Hematopoietic multipotent progenitor cell treated with erythropoietin and hydrocortisone succinate and interleukin-3 and kit ligand, for 4 days (in vitro differentiated cells): ENCODE results near the gene PHLDB1.
"Not testable (repeated sequence)": the region's sequence is repeated elsewhere in the genome, so short reads cannot be mapped to it uniquely, and the experiment has no call there.

Experiments used
- DNase-seq: peaks from one replicate; pipeline ENCODE4 v3.0.0-alpha.2; 2015

Gene PHLDB1

GRCh38 chr11:118607401-118608359, at the start of gene PHLDB1:
PHLDB1 (plus strand) TSS chr11:118607615; CDS start chr11:118613837, 6,222 bp downstream.
- DNase-seq, result peak; percentile 66

GRCh38 chr11:118560806-118561205, 46.6 kb upstream of the PHLDB1 start:
- DNase-seq, result no peak

- no peak for DNase-seq
These were observed 42.4 kb upstream of the PHLDB1 start for GRCh38 chr11:118565051-118565450.

- DNase-seq, result no peak
These were observed 37.7 kb upstream of the PHLDB1 start for GRCh38 chr11:118569670-118570069.

- DNase-seq, result no peak
These were observed 36.6 kb upstream of the PHLDB1 start for GRCh38 chr11:118570787-118571186.

- peak; percentile 18 for DNase-seq
These were observed 35.7 kb upstream of the PHLDB1 start for GRCh38 chr11:118571701-118572060.

- DNase-seq, result peak; percentile 94
These were observed 35.1 kb upstream of the PHLDB1 start, which contains the start of gene ARCN1 for GRCh38 chr11:118572061-118572980. ARCN1 (plus strand) TSS chr11:118572409; CDS start chr11:118572548, 139 bp downstream.

GRCh38 chr11:118572981-118573550, 34.3 kb upstream of the PHLDB1 start:
- peak; percentile 77 for DNase-seq

- DNase-seq, result no peak
These were observed 32.8 kb upstream of the PHLDB1 start for GRCh38 chr11:118574636-118575035.

- not testable (repeated sequence) for DNase-seq
These were observed 29.4 kb upstream of the PHLDB1 start for GRCh38 chr11:118577995-118578394.

- DNase-seq, result no peak
These were observed 26.4 kb upstream of the PHLDB1 start for GRCh38 chr11:118581057-118581456.

GRCh38 chr11:118587952-118588351, 19.5 kb upstream of the PHLDB1 start:
- no peak for DNase-seq

- DNase-seq, result no peak
These were observed 14.6 kb upstream of the PHLDB1 start for GRCh38 chr11:118592616-118593367.

GRCh38 chr11:118594984-118595383, 12.4 kb upstream of the PHLDB1 start:
- peak; percentile 72 for DNase-seq

GRCh38 chr11:118596224-118597146, 10.9 kb upstream of the PHLDB1 start:
- DNase-seq, result peak; percentile 60

- DNase-seq, result no peak
These were observed 9.9 kb upstream of the PHLDB1 start for GRCh38 chr11:118597556-118597955.

- peak; percentile 37 for DNase-seq
These were observed 5.1 kb upstream of the PHLDB1 start for GRCh38 chr11:118602331-118602730.

- not testable (repeated sequence) for DNase-seq
These were observed 3.7 kb upstream of the PHLDB1 start for GRCh38 chr11:118603709-118604108.

GRCh38 chr11:118604566-118604965, 2.8 kb upstream of the PHLDB1 start:
- DNase-seq, result no peak

- no peak for DNase-seq
These were observed 2.1 kb upstream of the PHLDB1 start for GRCh38 chr11:118605116-118605867.
